SK-N-SH treated with all-trans-retinoic acid at 6 μM for 48 hours (cell line): ENCODE results near the gene CMTR1.

Experiments used
- ATAC-seq: fragments of 200-7000 bp; cut with Tn5 transposase; 3 replicates; pipeline ENCODE4 v1.9.1; 2020; ENCODE audit warnings: mild to moderate bottlenecking, moderate library complexity
- ARNTL ChIP-seq: fragments of 450-650 bp; formaldehyde crosslinking; IDR thresholded peaks from 2 replicates; pipeline ENCODE4 v1.5.0; 2020; ENCODE audit warnings: low read depth, mild to moderate bottlenecking, moderate library complexity, borderline replicate concordance
- BACH2 ChIP-seq: fragments of 250-450 bp; sonication (Bioruptor Pico); IDR thresholded peaks from 2 replicates; pipeline ENCODE4 v1.9.0; 2021; ENCODE audit warnings: mild to moderate bottlenecking, borderline replicate concordance
- CREB5 ChIP-seq: fragments of 250-450 bp; sonication (Bioruptor Pico); IDR thresholded peaks from 2 replicates; pipeline ENCODE4 v1.5.1; 2020; ENCODE audit warnings: low read depth, mild to moderate bottlenecking, moderate library complexity
- CSDC2 ChIP-seq: fragments of 250-450 bp; sonication (Bioruptor Pico); IDR thresholded peaks from 2 replicates; pipeline ENCODE4 v1.5.0; 2020; ENCODE audit warnings: mild to moderate bottlenecking, moderate library complexity
- CSRNP3 ChIP-seq: fragments of 250-450 bp; sonication (Bioruptor Pico); IDR thresholded peaks from 2 replicates; pipeline ENCODE4 v1.5.1; 2021; ENCODE audit warnings: mild to moderate bottlenecking, moderate library complexity
- ESRRG ChIP-seq: fragments of 250-450 bp; sonication (Bioruptor Pico); IDR thresholded peaks from 2 replicates; pipeline ENCODE4 v1.6.1; 2021; ENCODE audit warnings: mild to moderate bottlenecking
- GLIS3 ChIP-seq: fragments of 250-450 bp; sonication (Bioruptor Pico); IDR thresholded peaks from 2 replicates; pipeline ENCODE4 v1.5.0; 2020; ENCODE audit warnings: mild to moderate bottlenecking, moderate library complexity
- ISL1 ChIP-seq: fragments of 250-450 bp; sonication (Bioruptor Pico); IDR thresholded peaks from 2 replicates; pipeline ENCODE4 v2.1.2; 2022; ENCODE audit warnings: mild to moderate bottlenecking, moderate library complexity
- PATZ1 ChIP-seq: fragments of 250-450 bp; sonication (Bioruptor Pico); IDR thresholded peaks from 2 replicates; pipeline ENCODE4 v1.8.0; 2020; ENCODE audit warnings: mild to moderate bottlenecking, moderate library complexity, borderline replicate concordance
- PPARA ChIP-seq: fragments of 250-450 bp; sonication (Bioruptor Pico); IDR thresholded peaks from 2 replicates; pipeline ENCODE4 v1.5.0; 2020; ENCODE audit warnings: mild to moderate bottlenecking, borderline replicate concordance
- RARB ChIP-seq: fragments of 250-450 bp; sonication (Bioruptor Pico); IDR thresholded peaks from 2 replicates; pipeline ENCODE4 v1.8.0; 2021; ENCODE audit warnings: mild to moderate bottlenecking, moderate library complexity
- SNAI2 ChIP-seq: fragments of 250-450 bp; sonication (Bioruptor Pico); IDR thresholded peaks from 2 replicates; pipeline ENCODE4 v1.5.0; 2020; ENCODE audit warnings: mild to moderate bottlenecking, moderate library complexity
- TCF4 ChIP-seq: fragments of 250-450 bp; sonication (Bioruptor Pico); IDR thresholded peaks from 2 replicates; pipeline ENCODE4 v1.8.0; 2021; ENCODE audit warnings: mild to moderate bottlenecking, moderate library complexity, borderline replicate concordance
- TOX ChIP-seq: fragments of 250-450 bp; sonication (Bioruptor Pico); IDR thresholded peaks from 2 replicates; pipeline ENCODE4 v1.8.0; 2021; ENCODE audit warnings: mild to moderate bottlenecking, moderate library complexity, borderline replicate concordance
- TSHZ2 ChIP-seq: fragments of 250-450 bp; sonication (Bioruptor Pico); IDR thresholded peaks from 2 replicates; pipeline ENCODE4 v1.5.0; 2020; ENCODE audit warnings: mild to moderate bottlenecking, moderate library complexity
- ZC3H10 ChIP-seq: fragments of 250-450 bp; sonication (Bioruptor Pico); IDR thresholded peaks from 2 replicates; pipeline ENCODE4 v1.5.1; 2021; ENCODE audit warnings: mild to moderate bottlenecking, moderate library complexity
- ZFP3 ChIP-seq: fragments of 250-450 bp; sonication (Bioruptor Pico); IDR thresholded peaks from 2 replicates; pipeline ENCODE4 v1.5.0; 2020; ENCODE audit warnings: mild to moderate bottlenecking, moderate library complexity
- ZFP30 ChIP-seq: fragments of 450-650 bp; formaldehyde crosslinking; IDR thresholded peaks from 2 replicates; pipeline ENCODE4 v1.5.0; 2022; ENCODE audit warnings: mild to moderate bottlenecking, moderate library complexity
- ZNF70 ChIP-seq: fragments of 450-650 bp; formaldehyde crosslinking; IDR thresholded peaks from 2 replicates; pipeline ENCODE4 v1.5.0; 2020; ENCODE audit warnings: mild to moderate bottlenecking, moderate library complexity
- ZNF8 ChIP-seq: fragments of 450-650 bp; formaldehyde crosslinking; IDR thresholded peaks from 2 replicates; pipeline ENCODE4 v1.5.0; 2020; ENCODE audit warnings: mild to moderate bottlenecking, moderate library complexity

CMTR1 gene

GRCh38 chr6:37490536-37491170 lies 57.6 kb downstream of the CMTR1 start:
- ATAC-seq = no peak; the same call in none of the 3 replicates
- TF ChIP-seq ZNF70 (peak; percentile 78), BACH2 (no peak)

GRCh38 chr6:37491171-37491829 lies 58.3 kb downstream of the CMTR1 start:
- ATAC-seq = peak; percentile 46

GRCh38 chr6:37491830-37492208 lies 58.8 kb downstream of the CMTR1 start:
- ATAC-seq = no peak
- TF ChIP-seq SNAI2 (no peak), CSDC2 (CRISPR knock-in tag) (no peak), BACH2 (no peak), GLIS3 (CRISPR knock-in tag) (no peak), CREB5 (no peak), PATZ1 (CRISPR knock-in tag) (no peak), ARNTL (CRISPR knock-in tag) (no peak), RARB (CRISPR knock-in tag) (no peak), TOX (CRISPR knock-in tag) (no peak), ZNF70 (no peak), ZC3H10 (CRISPR knock-in tag) (no peak), ZFP3 (CRISPR knock-in tag) (no peak), ESRRG (CRISPR knock-in tag) (no peak), TCF4 (CRISPR knock-in tag) (no peak), ZFP30 (no peak), ZNF8 (CRISPR knock-in tag) (no peak)

More at GRCh38 chr6:37491171-37491829, 58.3 kb downstream of the CMTR1 start:
- no peak for TF ChIP-seq GLIS3 (CRISPR knock-in tag)
- TF ChIP-seq PATZ1 (CRISPR knock-in tag) = no peak
- TF ChIP-seq CSDC2 (CRISPR knock-in tag) = no peak
- no peak for TF ChIP-seq ESRRG (CRISPR knock-in tag)
- TF ChIP-seq BACH2 = no peak
- TF ChIP-seq ZNF70 = no peak
- TF ChIP-seq TSHZ2 = no peak
- TF ChIP-seq ARNTL (CRISPR knock-in tag) = no peak
- no peak for TF ChIP-seq TCF4 (CRISPR knock-in tag)
- TF ChIP-seq CSRNP3 (CRISPR knock-in tag) = no peak
- TF ChIP-seq ZFP30 = no peak
- no peak for TF ChIP-seq ZNF8 (CRISPR knock-in tag)
- TF ChIP-seq ZC3H10 (CRISPR knock-in tag) = no peak
- TF ChIP-seq TOX (CRISPR knock-in tag) = no peak
- no peak for TF ChIP-seq ISL1 (CRISPR knock-in tag)
- TF ChIP-seq PPARA (CRISPR knock-in tag) = no peak
